GM19240 (cell line): ENCODE measurements around the gene NDUFV2.
"Not testable (repeated sequence)": the region's sequence is repeated elsewhere in the genome, so short reads cannot be mapped to it uniquely, and the experiment has no call there.

ENCODE experiments used
- DNase-seq: peaks from one replicate; pipeline ENCODE4 v3.0.0; 2011; ENCODE audit warnings: low spot score; ENCODE audit not compliant: insufficient read length

NDUFV2 gene

DNA sequence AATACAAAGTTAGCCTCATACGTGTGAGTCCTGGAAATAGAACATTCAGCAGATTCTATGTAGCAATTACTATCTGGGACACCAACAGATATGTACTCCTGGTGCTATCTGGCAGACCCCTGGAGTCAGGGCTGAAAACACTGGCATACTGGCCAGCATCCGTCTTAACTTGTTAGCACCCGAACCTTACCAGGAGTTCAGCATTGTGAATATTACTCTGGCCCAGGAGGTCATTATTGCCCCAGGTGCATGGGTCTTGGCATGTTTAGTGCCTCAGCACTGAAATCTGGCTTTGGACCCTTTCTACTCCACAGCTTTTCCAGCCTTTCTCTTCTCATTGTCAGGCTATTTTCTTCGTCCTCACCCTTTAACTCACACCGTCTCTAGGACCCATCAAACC, 11.9 kb upstream of the NDUFV2 start:
- no peak for DNase-seq

GRCh38 chr18:9091066-9091476, 11.4 kb upstream of the NDUFV2 start:
- DNase-seq: no peak

GRCh38 chr18:9092665-9093064, 9.8 kb upstream of the NDUFV2 start:
- no peak for DNase-seq

DNA sequence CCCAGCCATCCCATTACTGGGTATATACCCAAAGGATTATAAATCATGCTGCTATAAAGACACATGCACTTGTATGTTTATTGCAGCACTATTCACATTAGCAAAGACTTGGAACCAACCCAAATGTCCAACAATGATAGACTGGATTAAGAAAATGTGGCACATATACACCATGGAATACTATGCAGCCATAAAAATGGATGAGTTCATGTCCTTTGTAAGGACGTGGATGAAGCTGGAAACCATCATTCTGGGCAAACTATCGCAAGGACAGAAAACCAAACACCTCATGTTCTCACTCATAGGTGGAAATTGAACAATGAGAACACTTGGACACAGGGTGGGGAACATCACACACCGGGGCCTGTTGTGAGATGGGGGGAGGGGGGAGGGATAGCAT, 9.4 kb upstream of the NDUFV2 start:
- not testable (repeated sequence) for DNase-seq

GRCh38 chr18:9094307-9095226, 7.9 kb upstream of the NDUFV2 start:
- DNase-seq: no peak

GRCh38 chr18:9095297-9096006, 7.0 kb upstream of the NDUFV2 start:
- DNase-seq: no peak

DNA sequence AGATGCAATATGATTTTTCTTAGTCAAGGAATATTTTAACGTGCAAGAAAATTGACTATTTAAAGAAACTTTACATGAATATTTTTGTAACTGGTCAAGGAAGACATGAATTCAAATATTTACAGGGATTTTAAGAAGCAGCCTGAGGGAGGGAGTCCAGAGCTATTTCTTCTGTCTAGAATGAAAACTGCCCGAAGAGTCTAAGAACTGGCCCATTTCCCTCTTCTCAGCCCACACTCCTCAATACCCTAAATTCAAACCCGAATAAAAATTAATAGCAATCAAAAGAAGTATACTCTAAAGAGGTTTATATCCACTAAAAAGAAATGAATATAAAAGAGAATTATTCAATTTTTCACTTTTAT, 6.5 kb upstream of the NDUFV2 start:
- DNase-seq: no peak

DNA sequence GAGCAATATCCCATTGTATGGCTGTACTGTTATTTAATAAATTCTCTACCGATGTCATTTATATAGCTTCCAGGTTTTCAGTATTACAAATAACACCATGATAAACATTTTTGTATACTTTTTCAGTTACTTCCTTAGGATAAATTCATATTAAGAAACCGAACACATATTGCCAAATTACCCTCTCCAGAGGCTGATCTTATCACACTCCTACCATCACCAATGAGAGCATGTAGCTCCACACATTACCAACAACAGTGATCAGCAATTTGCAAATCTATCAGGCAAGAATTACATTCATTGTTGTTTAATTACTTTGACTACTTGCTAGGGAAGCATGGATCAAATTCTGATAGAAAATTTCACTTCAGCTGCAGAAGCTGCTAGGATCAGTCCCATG, 5.8 kb upstream of the NDUFV2 start:
- no peak for DNase-seq

GRCh38 chr18:9097349-9097748, 5.2 kb upstream of the NDUFV2 start:
- no peak for DNase-seq

DNA sequence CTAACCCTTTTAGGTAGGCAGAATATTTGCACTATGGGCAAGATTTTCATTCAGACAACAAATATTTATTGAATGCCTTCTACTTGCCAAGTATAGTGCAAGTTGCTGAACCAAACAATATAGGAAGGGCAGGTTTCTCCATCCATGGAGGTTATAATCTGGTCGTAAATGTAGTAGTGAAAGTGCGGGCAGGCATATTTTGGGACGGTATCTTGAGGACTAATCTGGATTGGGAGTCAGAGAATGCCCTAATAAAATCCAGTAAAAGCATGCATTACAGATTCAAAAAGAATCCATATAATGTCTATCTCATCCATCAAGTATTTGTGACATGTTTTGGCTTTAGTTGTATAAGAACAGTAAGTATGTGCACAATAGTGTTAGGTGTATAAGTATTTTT, 1.7 kb upstream of the NDUFV2 start:
- no peak for DNase-seq

DNA sequence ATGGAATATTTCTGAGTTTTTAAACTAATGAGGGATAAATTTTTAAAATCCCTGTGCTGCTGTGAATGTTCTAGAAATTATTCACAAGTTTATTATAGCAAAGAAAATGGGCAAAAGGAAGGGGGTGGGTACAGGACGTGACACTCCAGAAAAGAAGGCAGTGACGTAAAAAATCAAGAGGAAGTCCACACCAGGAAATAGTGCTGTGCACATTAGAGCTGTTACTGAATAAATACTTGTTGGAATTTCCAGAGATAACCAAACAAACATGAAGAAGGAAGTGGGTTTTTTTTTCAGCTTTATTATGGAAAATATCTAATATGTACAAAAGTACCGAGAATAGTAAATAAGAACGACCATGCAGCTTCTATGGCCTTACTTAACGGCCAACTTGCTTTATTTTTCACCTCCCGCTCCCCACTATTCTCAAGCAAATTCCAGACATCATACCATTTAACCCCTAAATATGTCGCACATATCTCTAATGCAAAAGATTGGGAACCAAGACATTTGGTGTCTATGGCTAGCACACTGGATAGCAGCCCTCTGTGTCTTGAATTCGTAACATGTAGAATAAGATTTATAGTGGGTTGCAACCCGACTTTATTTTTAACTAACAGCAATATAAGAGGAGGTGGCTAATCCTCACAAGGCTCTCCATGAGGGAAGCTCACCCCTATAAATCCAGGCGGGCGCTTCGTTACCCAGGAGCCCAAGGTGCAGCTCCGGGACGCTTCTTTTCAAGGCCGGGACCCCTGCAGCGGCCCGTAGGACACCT, 580 bp upstream of the NDUFV2 start:
- DNase-seq: no peak

- no peak for DNase-seq
These were observed 926 bp downstream of the NDUFV2 start for GRCh38 chr18:9103376-9103873.

GRCh38 chr18:9104244-9104901, 1.9 kb downstream of the NDUFV2 start:
- DNase-seq: no peak

DNA sequence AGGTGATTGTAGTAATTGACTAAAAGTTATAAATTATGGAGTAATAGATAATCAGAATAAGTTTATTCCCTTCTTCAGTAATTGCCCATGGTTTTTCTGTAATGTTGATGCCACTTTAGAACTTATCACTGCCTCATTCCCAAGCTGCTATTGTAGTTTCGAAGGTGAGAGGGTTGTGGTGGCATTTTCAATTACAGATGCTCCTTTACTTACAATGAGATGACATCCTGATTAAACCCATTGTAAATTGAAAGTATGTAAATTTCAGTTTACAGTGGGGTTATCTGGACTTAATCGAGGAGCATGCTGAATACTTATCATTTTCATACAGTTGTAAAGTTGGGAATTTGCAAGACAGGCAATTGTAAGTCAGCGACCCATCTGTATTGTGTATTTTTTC, 2.9 kb downstream of the NDUFV2 start:
- no peak for DNase-seq

- no peak for DNase-seq
These were observed 3.6 kb downstream of the NDUFV2 start for GRCh38 chr18:9106094-9106493.

- no peak for DNase-seq
These were observed 4.5 kb downstream of the NDUFV2 start for GRCh38 chr18:9106800-9107584.

- DNase-seq: no peak
These were observed 6.4 kb downstream of the NDUFV2 start for GRCh38 chr18:9108911-9109310.

DNA sequence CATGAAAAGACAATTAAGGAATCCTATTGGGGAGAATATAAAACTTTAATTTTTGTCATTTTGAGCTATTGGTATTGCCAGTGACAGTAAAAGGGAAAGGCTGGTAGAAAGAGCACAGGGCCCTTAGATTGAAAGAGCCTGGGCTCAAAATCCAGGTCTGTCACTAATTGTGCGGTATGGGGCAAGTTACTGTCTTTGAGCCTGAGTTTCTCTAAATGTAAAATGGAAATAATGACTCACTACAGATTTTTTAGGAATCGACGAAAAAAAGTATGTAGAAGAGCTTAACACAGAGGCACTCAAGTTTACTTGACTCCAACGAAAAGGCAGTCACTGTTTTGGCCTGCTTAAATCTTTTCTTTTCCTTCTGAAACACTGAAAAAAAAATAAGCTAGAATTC, 7.0 kb downstream of the NDUFV2 start:
- no peak for DNase-seq

DNA sequence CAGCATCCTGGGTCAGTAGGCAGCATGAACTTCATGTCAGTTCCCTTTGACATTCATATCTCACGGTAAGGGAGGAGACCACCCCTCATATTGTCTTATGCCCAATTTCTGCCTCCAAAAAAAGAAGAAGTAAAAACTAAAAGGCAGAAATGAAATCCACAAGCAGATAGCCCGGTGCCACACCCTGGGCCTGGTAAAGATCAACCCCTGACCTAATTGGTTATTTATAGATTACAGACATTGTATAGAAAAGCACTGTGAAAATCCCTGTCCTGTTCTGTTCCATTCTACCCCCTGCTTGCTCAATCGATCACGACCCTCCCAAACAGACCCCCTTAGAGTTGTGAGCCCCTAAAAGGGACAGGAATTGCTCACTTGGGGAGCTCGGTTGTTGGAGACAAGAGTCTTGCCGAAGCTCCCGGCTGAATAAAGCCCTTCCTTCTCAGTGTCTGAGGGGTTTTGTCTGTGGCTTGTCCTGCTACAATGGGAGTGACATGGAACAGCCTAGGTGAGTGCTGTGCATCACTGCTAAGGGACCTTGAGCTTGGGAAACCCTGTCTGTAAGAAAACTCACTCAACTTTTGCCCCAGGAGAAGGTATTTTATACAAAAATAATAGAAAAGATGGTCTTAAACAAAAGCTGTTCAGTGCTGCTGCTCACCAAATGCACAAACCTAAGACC, 11.1 kb downstream of the NDUFV2 start:
- no peak for DNase-seq

- no peak for DNase-seq
These were observed 13.5 kb downstream of the NDUFV2 start for GRCh38 chr18:9115984-9116383.
